DND-41 (cell line): ENCODE results near the gene KRTAP5-1.

Experiments used
- CTCF ChIP-seq: IDR thresholded peaks from 2 replicates; pipeline ENCODE4 v1.5.1; 2012; ENCODE audit warnings: borderline replicate concordance, low read length, moderate library complexity, mild to moderate bottlenecking; ENCODE audit not compliant: poor library complexity, severe bottlenecking; ENCODE audit errors: extremely low read depth
- EZH2 ChIP-seq: IDR thresholded peaks from 3 replicates; pipeline ENCODE4 v1.6.1; 2012; ENCODE audit warnings: borderline replicate concordance, low read depth, mild to moderate bottlenecking, moderate library complexity, low read length, inconsistent platforms; ENCODE audit not compliant: severe bottlenecking

- TF ChIP-seq CTCF = no peak
- no peak for TF ChIP-seq EZH2
Observed at GRCh38 chr11:1564535-1565172, 20.4 kb downstream of the KRTAP5-1 start.
